ENCODE data around the gene OFD1.
"Not testable (repeated sequence)": the region's sequence is repeated elsewhere in the genome, so short reads cannot be mapped to it uniquely, and the experiment has no call there.

Gene OFD1

GRCh38 chrX:13702111-13702789 is 32.3 kb upstream of the OFD1 start:
- no peak for DNase-seq (ENCODE audit: low spot score)

GRCh38 chrX:13703135-13703534 is 31.4 kb upstream of the OFD1 start:
- no peak for DNase-seq (ENCODE audit: low spot score)

- no peak for DNase-seq (ENCODE audit: low spot score)
Measured at GRCh38 chrX:13703589-13703988, 31.0 kb upstream of the OFD1 start.

GRCh38 chrX:13711141-13711540 is 23.4 kb upstream of the OFD1 start:
- DNase-seq (ENCODE audit: low spot score) = no peak

- DNase-seq (ENCODE audit: low spot score) = no peak
Measured at GRCh38 chrX:13716455-13716854, 18.1 kb upstream of the OFD1 start.

GRCh38 chrX:13716905-13717304 is 17.6 kb upstream of the OFD1 start:
- DNase-seq (ENCODE audit: low spot score) = no peak

- DNase-seq (ENCODE audit: low spot score) = no peak
Measured at GRCh38 chrX:13717700-13718472, 16.7 kb upstream of the OFD1 start.

- DNase-seq (ENCODE audit: low spot score) = no peak
Measured at GRCh38 chrX:13719192-13719856, 15.2 kb upstream of the OFD1 start.

GRCh38 chrX:13721371-13721770 is 13.2 kb upstream of the OFD1 start:
- no peak for DNase-seq (ENCODE audit: low spot score)

GRCh38 chrX:13721819-13722519 is 12.6 kb upstream of the OFD1 start:
- no peak for DNase-seq (ENCODE audit: low spot score)

- DNase-seq (ENCODE audit: low spot score) = not testable (repeated sequence)
Measured at GRCh38 chrX:13724878-13725277, 9.7 kb upstream of the OFD1 start.

GRCh38 chrX:13726583-13726982 is 8.0 kb upstream of the OFD1 start:
- DNase-seq (ENCODE audit: low spot score) = not testable (repeated sequence)

- not testable (repeated sequence) for DNase-seq (ENCODE audit: low spot score)
Measured at GRCh38 chrX:13730523-13730922, 4.0 kb upstream of the OFD1 start.

- DNase-seq (ENCODE audit: low spot score) = no peak
Measured at GRCh38 chrX:13732246-13733067, 2.1 kb upstream of the OFD1 start.

GRCh38 chrX:13733506-13733905 is 1.0 kb upstream of the OFD1 start:
- DNase-seq (ENCODE audit: low spot score) = peak; percentile 58

GRCh38 chrX:13741695-13742094 is 7.1 kb downstream of the OFD1 start:
- no peak for DNase-seq (ENCODE audit: low spot score)

- DNase-seq (ENCODE audit: low spot score) = no peak
Measured at GRCh38 chrX:13742397-13743176, 8.0 kb downstream of the OFD1 start.

- DNase-seq (ENCODE audit: low spot score) = peak; percentile 57
Measured at GRCh38 chrX:13747836-13748235, 13.3 kb downstream of the OFD1 start.

- peak; percentile 14 for DNase-seq (ENCODE audit: low spot score)
Measured at GRCh38 chrX:13748486-13748885, 13.9 kb downstream of the OFD1 start.

- peak; percentile 61 for DNase-seq (ENCODE audit: low spot score)
Measured at GRCh38 chrX:13750204-13750603, 15.7 kb downstream of the OFD1 start.

GRCh38 chrX:13750812-13751211 is 16.3 kb downstream of the OFD1 start:
- DNase-seq (ENCODE audit: low spot score) = no peak
